Activated naive CD4-positive, alpha-beta T cell treated with anti-CD3 and anti-CD28 coated beads for 36 hours (primary cell): ENCODE data around the gene PTDSS2. TPM values are rescaled to one million over a fixed set of nuclear protein-coding genes. Genes with fewer than 3 reads are reported as not detected.

Experiments used
- CTCF ChIA-PET: fragments of 350-600 bp; sonication (Branson Sonifier 250); formaldehyde crosslinking; loops from one replicate; lab custom pipeline; 2021; ENCODE audit warnings: antibody characterized with exemption; lab: Charles Lee
- DNase-seq: peaks from one replicate; pipeline ENCODE4 v3.0.0-alpha.2; 2020
- H3K27ac Mint-ChIP-seq: one replicate; pipeline ENCODE4 v1.8.0; 2021; ENCODE audit warnings: mild to moderate bottlenecking, mixed read lengths
- H3K27me3 Mint-ChIP-seq: one replicate; pipeline ENCODE4 v1.8.0; 2021; ENCODE audit warnings: low read depth, mixed read lengths
- H3K36me3 Mint-ChIP-seq: one replicate; pipeline ENCODE4 v1.8.0; 2021; ENCODE audit warnings: low read depth, mixed read lengths
- H3K4me1 Mint-ChIP-seq: one replicate; pipeline ENCODE4 v1.8.0; 2021; ENCODE audit warnings: low read depth, mixed read lengths
- H3K4me3 Mint-ChIP-seq: one replicate; pipeline ENCODE4 v1.8.0; 2021; ENCODE audit warnings: mild to moderate bottlenecking, moderate library complexity, mixed read lengths
- H3K9me3 Mint-ChIP-seq: one replicate; pipeline ENCODE4 v1.8.0; 2021; ENCODE audit warnings: mixed read lengths
- intact Hi-C: fragments of 100-400 bp; cut with micrococcal nuclease; formaldehyde crosslinking; loops from one replicate; pipeline ENCODE4 v1.15.1; 2023
- total RNA-seq, 2 experiments: library from RNA; stranded (reverse); gene quantifications; one replicate each; pipeline ENCODE4 v1.2.3, GENCODE V29; 2021

Gene PTDSS2
- total RNA-seq, 2 experiments from 2014 or later = 12.1 to 15.0 TPM

DNA sequence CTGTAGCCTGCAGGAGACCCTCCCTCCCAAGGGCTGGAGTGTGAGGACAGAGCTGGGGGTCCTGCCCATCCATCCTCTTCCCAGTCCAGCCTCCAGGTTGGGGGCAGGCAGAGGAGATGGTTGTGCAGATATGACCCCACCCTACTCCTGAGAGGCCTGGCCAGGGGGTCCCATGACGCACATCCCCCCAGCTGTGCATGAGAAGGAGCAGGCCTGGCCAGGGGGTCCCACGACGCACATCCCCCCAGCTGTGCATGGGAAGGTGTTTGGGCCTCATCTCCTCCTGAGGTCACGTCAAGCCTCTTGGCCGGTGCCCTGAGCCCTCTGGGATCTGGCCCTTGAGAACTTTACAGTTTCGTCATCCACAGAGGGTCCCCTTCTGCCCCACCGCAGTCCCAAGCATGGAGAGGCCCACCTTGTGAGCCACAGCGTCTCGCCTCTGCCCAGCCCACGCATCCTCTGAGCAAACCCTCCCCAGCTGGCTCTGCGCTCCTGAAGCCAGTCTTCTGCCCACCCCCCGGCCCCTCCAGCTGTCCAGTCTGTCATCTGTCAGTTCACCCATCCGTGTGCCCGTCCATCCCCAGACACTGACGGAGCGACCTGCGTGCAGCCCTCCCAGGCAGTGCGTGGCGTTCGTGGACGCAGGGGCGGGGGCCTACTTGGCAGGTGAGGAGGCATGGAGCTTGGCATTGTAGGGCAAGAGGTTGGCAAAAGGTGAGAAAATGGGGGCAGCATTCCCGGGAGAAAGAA is 10.6 kb upstream of the PTDSS2 start:
- CTCF ChIA-PET = interaction anchor here (2.8 kb wide), 1 partner anchor 9 kb away, joined by 11 read pairs; no protein-coding TSS in a partner anchor
- Mint-ChIP-seq H3K36me3 (no peaks in the 10 kb centered on the region), H3K4me3 (no peak overlapping the region), H3K4me1 (peaks cover 23% of the 10 kb centered on the region), H3K27ac (no peak overlapping the region), H3K27me3 (no peaks in the 10 kb centered on the region), H3K9me3 (no peaks in the 10 kb centered on the region)
- no peak for DNase-seq
- intact Hi-C loops = no loop called here

DNA sequence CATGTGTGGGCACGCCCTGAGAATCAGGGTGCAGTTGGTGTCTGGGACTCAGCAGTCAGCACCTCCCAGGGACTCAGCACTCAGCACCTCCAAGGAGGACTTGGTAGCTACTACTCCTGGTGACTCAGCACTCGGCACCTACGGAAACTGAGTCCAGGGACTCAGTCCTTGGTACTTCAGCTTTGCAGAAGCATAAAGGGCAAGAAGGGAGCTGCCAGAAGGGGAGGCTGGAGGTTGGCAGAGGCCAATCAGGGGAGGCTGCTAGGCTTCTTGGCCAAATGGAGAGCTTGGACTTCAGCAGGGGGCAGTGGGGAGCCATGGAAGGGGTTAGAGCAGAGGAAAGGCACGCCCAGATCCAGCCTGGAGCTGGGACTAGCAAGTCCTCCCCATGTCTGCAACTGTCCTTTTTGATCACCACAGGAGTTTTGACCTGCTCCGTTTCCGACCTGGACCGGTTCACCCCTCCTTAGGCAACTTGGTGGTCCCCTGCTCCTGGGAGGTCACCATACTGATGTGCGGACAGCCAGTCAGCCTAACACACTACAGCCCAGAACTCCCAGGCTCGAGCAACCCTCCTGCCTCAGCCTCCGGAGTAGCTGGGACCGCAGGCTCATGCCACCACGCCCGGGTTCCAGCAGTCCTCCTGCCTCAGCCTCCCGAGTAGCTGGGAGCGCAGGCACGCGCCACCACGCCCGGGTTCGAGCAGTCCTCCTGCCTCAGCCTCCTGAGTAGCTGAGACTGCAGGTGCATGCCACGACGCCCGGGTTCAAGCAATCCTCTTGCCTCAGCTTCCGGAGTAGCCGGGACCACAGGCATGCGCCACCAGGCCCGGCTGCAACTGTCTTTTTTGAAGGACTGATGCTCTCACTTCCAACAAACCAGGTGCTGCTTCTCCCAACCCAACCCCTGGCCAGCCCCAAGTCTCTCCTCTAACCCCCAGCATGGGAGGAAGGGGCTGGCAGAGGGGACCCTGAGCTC is 9.7 kb upstream of the PTDSS2 start:
- Mint-ChIP-seq H3K27ac (no peak overlapping the region), H3K9me3 (no peaks in the 10 kb centered on the region), H3K27me3 (no peaks in the 10 kb centered on the region), H3K4me3 (peak overlapping the region; percentile 68), H3K36me3 (no peaks in the 10 kb centered on the region), H3K4me1 (peaks cover 23% of the 10 kb centered on the region)
- intact Hi-C loops = no loop called here
- peak; percentile 38 for DNase-seq
- CTCF ChIA-PET = interaction anchor here (0.6 to 2.8 kb wide), 2 partner anchors 9 to 77 kb away, joined by 4 to 11 read pairs; no protein-coding TSS in a partner anchor

DNA sequence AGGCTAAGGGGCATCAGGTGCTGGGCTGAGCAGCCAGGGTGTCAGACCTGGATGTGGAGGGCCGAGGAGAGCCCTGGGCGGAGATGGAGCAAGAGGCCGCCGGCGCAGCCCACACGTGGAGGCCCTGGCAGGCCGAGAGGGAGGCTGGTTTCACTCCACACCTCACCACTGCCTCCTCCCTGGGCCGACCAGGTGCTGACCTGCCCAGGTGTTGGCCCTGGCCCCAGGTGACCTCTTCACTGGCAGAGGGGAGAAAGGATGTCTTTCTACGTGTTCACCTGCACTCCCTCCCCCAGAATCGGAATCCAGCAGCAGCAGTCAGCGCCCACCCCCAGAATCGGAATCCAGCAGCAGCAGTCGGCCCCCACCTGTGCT is 9.0 kb upstream of the PTDSS2 start:
- Mint-ChIP-seq H3K27ac (no peak overlapping the region), H3K4me1 (peaks cover 23% of the 10 kb centered on the region), H3K4me3 (peak overlapping the region; percentile 68), H3K27me3 (no peaks in the 10 kb centered on the region), H3K9me3 (no peaks in the 10 kb centered on the region), H3K36me3 (no peaks in the 10 kb centered on the region)
- intact Hi-C loops = no loop called here
- no peak for DNase-seq
- CTCF ChIA-PET = interaction anchor here (2.8 kb wide), 1 partner anchor 8 kb away, joined by 11 read pairs; no protein-coding TSS in a partner anchor

DNA sequence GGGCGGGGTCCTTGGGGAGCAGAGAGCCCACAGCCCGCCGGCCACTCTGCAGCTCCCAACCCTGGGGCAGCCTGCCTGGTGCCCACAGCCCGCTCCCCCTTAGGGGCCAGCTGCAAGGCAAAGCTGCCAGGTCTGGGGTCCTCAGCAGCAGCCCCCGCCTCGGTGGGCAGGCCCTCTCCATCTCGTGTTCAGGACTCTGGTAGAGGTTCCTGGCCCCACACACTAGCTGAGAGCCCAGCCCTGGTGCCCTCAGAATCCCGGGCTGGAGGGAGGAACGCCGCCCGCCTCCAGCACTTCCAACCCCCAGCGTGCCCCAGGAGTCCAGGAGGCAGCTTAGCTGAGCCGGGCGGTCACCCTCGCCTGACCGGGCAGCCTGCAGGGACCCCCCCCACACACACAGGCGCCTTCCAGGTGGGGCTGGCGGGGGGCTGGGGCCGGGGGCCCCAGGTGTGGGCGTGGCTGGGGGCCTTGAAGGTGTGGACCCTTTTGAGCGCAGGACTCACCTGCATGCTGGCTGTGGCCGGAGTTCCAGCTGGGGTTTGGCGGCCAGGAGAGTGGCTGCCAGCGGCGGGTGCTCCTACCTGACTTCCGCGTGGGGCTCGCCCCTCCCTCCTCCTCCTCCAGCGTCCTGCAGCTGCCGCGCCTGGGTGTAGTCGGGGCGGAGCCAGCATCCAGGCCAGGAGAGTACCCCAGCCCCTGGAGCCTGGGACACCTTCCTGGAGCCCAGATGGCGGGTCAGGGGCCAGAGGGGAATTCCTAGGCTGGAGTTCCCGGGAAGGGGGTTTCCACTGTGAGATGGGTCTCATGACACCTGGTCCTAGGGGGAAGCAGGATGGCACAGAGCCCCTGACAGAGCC is 8.4 kb upstream of the PTDSS2 start, which contains the start of gene ANO9:
Gene ANO9, minus strand, starts transcription at position 594 of the 857 bp plus-strand sequence. Its CDS starts 85 bp downstream, at position 509.
- CTCF ChIA-PET = no interaction called here
- DNase-seq = peak; percentile 75
- Mint-ChIP-seq H3K4me3 (peak within 1 kb of the TSS; percentile 68), H3K9me3 (no peaks in the 10 kb centered on the region), H3K4me1 (peaks cover 23% of the 10 kb centered on the region), H3K27me3 (no peaks in the 10 kb centered on the region), H3K27ac (peak within 1 kb of the TSS; percentile 18), H3K36me3 (no peaks in the 10 kb centered on the region)
- intact Hi-C loops = no loop called here

DNA sequence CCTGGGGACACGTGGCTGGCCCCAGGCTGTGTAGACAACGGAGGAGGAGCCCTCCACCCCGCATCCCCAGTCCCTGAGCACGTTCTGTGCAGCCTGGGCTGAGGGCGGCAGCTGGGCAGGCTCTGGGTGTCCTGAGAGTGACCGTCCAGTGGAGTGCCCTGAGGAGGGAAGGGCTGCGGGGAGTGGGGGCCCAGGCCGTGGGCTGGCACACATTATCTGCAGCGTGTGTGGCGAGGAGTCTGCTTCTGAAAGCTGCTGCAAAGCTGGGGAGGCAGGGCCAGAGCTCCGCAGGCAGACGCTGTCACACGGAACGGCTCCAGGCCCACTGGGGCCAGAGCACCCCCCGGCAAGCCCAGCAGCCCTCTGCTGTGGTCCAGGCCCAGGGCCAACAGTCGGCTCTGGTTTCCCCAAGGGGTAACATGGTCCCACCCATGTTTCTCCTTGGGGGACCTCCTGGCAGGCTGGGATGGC is 7.4 kb upstream of the PTDSS2 start:
- H3K4me1 Mint-ChIP-seq = peaks cover 16% of the 10 kb centered on the region
- no peak overlapping the region for H3K4me3 Mint-ChIP-seq
- H3K27me3 Mint-ChIP-seq = no peaks in the 10 kb centered on the region
- H3K9me3 Mint-ChIP-seq = no peaks in the 10 kb centered on the region
- H3K36me3 Mint-ChIP-seq = no peaks in the 10 kb centered on the region
- no peak for DNase-seq
- CTCF ChIA-PET = no interaction called here
- intact Hi-C loops = no loop called here
- H3K27ac Mint-ChIP-seq = no peak overlapping the region

DNA sequence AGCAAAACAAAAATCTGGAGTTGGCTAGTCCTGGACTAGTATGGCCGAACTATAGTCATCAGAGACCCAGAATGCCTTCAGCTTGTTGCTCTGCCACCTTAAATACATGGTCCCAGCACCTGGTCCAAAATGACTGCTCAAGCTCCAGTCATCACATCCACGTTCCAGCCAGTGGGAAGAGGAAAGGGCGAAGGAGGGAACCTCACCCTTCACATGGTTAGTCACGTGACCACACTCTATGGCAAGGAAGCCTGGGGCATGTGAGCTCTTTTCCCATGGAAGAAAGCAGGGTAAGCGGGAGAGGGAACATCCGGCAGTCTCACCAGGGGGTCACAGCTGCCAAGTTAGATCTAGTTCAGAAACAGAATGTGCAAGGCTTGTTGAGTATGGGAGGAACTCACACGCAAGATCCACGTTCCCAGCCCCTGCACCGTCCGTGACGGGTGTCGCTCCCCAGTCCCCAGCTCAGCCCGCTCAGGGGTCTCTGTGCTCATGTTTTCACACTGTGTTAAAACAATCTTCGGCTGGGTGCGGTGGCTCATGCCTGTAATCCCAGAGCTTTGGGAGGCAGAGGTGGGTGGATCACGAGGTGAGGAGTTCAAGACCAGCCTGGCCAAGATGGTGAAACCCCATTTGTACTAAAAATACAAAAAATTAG is 6.4 kb upstream of the PTDSS2 start:
- H3K36me3 Mint-ChIP-seq = no peaks in the 10 kb centered on the region
- H3K9me3 Mint-ChIP-seq = no peaks in the 10 kb centered on the region
- intact Hi-C loops = no loop called here
- peaks cover 15% of the 10 kb centered on the region for H3K4me1 Mint-ChIP-seq
- no peak for DNase-seq
- H3K4me3 Mint-ChIP-seq = no peak overlapping the region
- H3K27ac Mint-ChIP-seq = no peak overlapping the region
- no peaks in the 10 kb centered on the region for H3K27me3 Mint-ChIP-seq
- CTCF ChIA-PET = no interaction called here

DNA sequence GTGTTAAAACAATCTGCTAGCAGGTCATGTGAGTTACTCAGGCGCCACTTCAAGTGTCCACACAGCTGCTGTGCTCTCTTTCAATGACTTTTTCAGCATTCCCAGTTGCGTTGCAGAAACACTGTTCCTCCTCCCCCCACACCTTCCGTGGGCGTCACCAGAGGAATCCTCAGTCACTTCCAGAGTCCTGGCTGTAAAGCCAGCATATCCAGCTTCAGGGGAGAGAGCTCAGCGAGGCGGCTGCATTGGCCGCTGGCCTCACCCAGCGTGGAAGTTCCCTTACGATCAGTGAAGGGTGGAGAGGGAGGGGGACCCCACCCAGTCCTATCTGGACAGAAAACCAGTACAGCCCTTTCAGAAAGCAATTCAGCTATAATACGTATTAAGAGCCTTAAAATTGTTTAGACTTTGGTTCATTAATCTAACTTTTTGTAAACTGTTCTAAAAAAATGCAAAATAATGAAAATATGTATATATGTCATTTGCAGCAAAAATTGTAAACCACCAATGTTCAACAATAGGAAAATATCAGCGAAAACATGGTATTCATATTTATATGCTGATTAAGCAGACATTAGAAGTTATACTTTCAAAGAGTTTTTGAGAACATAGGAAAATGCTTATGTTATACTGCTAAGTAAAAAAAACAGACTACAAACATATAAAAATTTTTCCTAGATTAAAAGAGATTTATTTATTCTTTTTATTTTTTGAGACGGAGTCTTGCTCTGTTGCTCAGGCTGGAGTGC is 5.5 kb upstream of the PTDSS2 start:
- Mint-ChIP-seq H3K4me1 (peaks cover 19% of the 10 kb centered on the region), H3K4me3 (no peak overlapping the region), H3K36me3 (no peaks in the 10 kb centered on the region), H3K27ac (no peak overlapping the region), H3K9me3 (no peaks in the 10 kb centered on the region), H3K27me3 (no peaks in the 10 kb centered on the region)
- DNase-seq = no peak
- intact Hi-C loops = no loop called here
- CTCF ChIA-PET = interaction anchor here (1.0 kb wide), 1 partner anchor 32 kb away, joined by 3 read pairs; no protein-coding TSS in a partner anchor

DNA sequence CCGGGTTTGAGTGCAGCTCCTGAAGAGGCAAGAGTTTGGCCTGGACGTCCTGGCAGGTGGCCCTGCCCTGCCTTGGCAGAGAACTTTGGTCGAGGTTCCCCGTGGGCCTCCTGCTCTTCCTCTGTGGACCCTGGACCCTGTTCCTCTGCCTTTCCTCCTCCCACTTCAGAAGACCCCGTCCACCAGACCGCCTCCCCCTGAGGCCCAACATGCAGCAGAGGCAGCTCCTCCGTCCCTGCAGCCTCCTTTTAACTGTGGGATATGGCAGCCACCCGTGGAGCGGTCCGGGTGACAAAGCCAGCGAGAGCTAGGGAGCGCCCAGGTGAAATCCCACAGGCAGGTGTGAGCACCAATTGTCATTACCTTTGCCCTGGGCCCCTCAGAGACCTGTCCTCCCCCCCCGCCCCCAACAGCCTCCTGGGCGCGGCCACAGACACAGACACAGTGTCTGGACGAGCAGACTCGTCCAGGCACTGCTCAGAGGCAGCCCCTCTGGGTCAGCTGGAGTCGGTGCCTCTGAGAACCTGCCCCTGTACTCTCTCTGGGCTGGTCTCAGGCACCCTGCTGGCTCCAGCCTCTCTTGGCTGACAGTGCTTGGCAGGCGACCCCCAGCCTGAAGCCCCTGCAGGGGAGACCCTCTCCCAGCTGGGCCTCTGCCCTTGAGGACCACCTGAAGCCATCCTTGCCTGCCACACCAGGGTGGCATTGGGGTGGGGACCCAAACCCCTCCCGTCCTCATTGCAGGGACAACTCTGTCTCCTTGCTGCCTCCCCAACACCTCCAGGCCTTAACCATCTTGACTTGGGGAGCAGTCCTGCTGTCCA is 4.1 kb upstream of the PTDSS2 start:
- Mint-ChIP-seq H3K4me1 (peaks cover 14% of the 10 kb centered on the region), H3K27ac (no peak overlapping the region), H3K9me3 (no peaks in the 10 kb centered on the region), H3K36me3 (peaks cover 2% of the 10 kb centered on the region), H3K27me3 (no peaks in the 10 kb centered on the region), H3K4me3 (no peak overlapping the region)
- DNase-seq = no peak
- intact Hi-C loops = no loop called here
- CTCF ChIA-PET = interaction anchor here (0.6 to 1.0 kb wide), 2 partner anchors 30 to 39 kb away, joined by 3 read pairs; no protein-coding TSS in a partner anchor

DNA sequence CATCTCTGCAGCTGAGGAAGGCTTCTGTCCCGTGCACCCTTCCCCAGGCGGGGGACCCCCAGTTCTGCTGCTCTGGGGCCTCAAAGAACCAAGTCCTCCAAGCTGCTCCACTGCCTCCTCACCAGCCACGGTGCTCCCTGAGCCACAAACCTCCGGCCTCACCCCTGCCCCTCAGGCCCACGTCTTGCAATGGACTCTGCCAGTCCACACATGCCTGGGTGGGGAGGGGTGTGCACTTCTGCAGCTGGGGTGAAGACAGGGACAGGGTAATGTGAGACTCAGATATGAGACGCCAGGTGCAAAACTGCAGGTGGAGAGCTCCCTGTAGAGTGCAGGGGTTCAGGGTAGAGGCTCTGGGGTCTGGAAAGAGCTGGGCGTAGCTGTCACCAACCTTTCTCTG is 3.2 kb upstream of the PTDSS2 start:
- DNase-seq = no peak
- CTCF ChIA-PET = interaction anchor here (1.2 to 1.9 kb wide), 2 partner anchors 50 to 72 kb away, joined by 6 read pairs; no protein-coding TSS in a partner anchor
- intact Hi-C loops = no loop called here
- Mint-ChIP-seq H3K9me3 (no peaks in the 10 kb centered on the region), H3K4me3 (no peak overlapping the region), H3K27me3 (no peaks in the 10 kb centered on the region), H3K4me1 (peaks cover 21% of the 10 kb centered on the region), H3K27ac (no peak overlapping the region), H3K36me3 (peaks cover 3% of the 10 kb centered on the region)
